SKM-1 (cell line): Measurements from ENCODE around the gene ZNF195.
"Not testable (repeated sequence)": the region's sequence is repeated elsewhere in the genome, so short reads cannot be mapped to it uniquely, and the experiment has no call there.

Experiments used
- DNase-seq: peaks from one replicate; lab custom pipeline; 2025; ENCODE audit not compliant: unreplicated experiment; lab: John Stamatoyannopoulos, UW

The ZNF195 gene

GRCh38 chr11:3378426-3379423 is at the start of gene ZNF195:
ZNF195 (minus strand) TSS chr11:3379146; CDS start chr11:3379040, 106 bp downstream.
- peak; percentile 99 for DNase-seq

- not testable (repeated sequence) for DNase-seq
These were observed 49.1 kb upstream of the ZNF195 start for GRCh38 chr11:3428076-3428475.

GRCh38 chr11:3426541-3426940 is 47.6 kb upstream of the ZNF195 start:
- DNase-seq: not testable (repeated sequence)

- not testable (repeated sequence) for DNase-seq
These were observed 45.0 kb upstream of the ZNF195 start for GRCh38 chr11:3423928-3424327.

GRCh38 chr11:3423138-3423731 is 44.3 kb upstream of the ZNF195 start:
- DNase-seq: not testable (repeated sequence)

GRCh38 chr11:3422380-3423137 is 43.6 kb upstream of the ZNF195 start:
- DNase-seq: peak; percentile 96

- DNase-seq: not testable (repeated sequence)
These were observed 42.8 kb upstream of the ZNF195 start for GRCh38 chr11:3421608-3422379.

- DNase-seq: not testable (repeated sequence)
These were observed 41.5 kb upstream of the ZNF195 start for GRCh38 chr11:3420281-3421042.

GRCh38 chr11:3419496-3419895 is 40.5 kb upstream of the ZNF195 start:
- DNase-seq: not testable (repeated sequence)

- not testable (repeated sequence) for DNase-seq
These were observed 38.1 kb upstream of the ZNF195 start for GRCh38 chr11:3417047-3417446.

- not testable (repeated sequence) for DNase-seq
These were observed 36.4 kb upstream of the ZNF195 start for GRCh38 chr11:3415301-3415700.

- DNase-seq: not testable (repeated sequence)
These were observed 34.7 kb upstream of the ZNF195 start for GRCh38 chr11:3413666-3414065.

- no peak for DNase-seq
These were observed 33.9 kb upstream of the ZNF195 start for GRCh38 chr11:3412837-3413236.

- DNase-seq: peak; percentile 19
These were observed 29.8 kb upstream of the ZNF195 start for GRCh38 chr11:3408722-3409121.

GRCh38 chr11:3408058-3408605 is 29.2 kb upstream of the ZNF195 start:
- DNase-seq: not testable (repeated sequence)

GRCh38 chr11:3406937-3407336 is 28.0 kb upstream of the ZNF195 start:
- DNase-seq: not testable (repeated sequence)

GRCh38 chr11:3406223-3406875 is 27.4 kb upstream of the ZNF195 start:
- DNase-seq: not testable (repeated sequence)

GRCh38 chr11:3404076-3404925 is 25.4 kb upstream of the ZNF195 start:
- DNase-seq: peak; percentile 37
